T-helper 2 cell treated with Interferon-gamma antibody and Interleukin-4, amounts not matched to agents 5 μg/mL and 100 μg/mL, for 36 hours (primary cell): ENCODE data around the gene ACTN4.

ENCODE experiments used
- DNase-seq: peaks from one replicate; pipeline ENCODE4 v3.0.0; 2021; ENCODE audit warnings: low spot score
- H3K27ac Mint-ChIP-seq: one replicate; pipeline ENCODE4 v1.8.0; 2021; ENCODE audit warnings: mild to moderate bottlenecking, mixed read lengths
- H3K27me3 Mint-ChIP-seq: one replicate; pipeline ENCODE4 v1.8.0; 2021; ENCODE audit warnings: low read depth, mixed read lengths
- H3K36me3 Mint-ChIP-seq: one replicate; pipeline ENCODE4 v1.8.0; 2021; ENCODE audit warnings: low read depth, mixed read lengths
- H3K4me1 Mint-ChIP-seq: one replicate; pipeline ENCODE4 v1.8.0; 2021; ENCODE audit warnings: low read depth, mixed read lengths
- H3K4me3 Mint-ChIP-seq: one replicate; pipeline ENCODE4 v1.8.0; 2022; ENCODE audit warnings: mild to moderate bottlenecking, moderate library complexity, mixed read lengths
- H3K9me3 Mint-ChIP-seq: one replicate; pipeline ENCODE4 v1.8.0; 2021; ENCODE audit warnings: mixed read lengths

ACTN4 gene

GRCh38 chr19:38674388-38675171, 27.1 kb downstream of the ACTN4 start:
- DNase-seq, result no peak
- H3K9me3 Mint-ChIP-seq, result no peaks in the 10 kb centered on the region
- no peak overlapping the region for H3K4me3 Mint-ChIP-seq
- H3K27me3 Mint-ChIP-seq, result no peaks in the 10 kb centered on the region
- peak overlapping the region; percentile 22 for H3K27ac Mint-ChIP-seq
- H3K4me1 Mint-ChIP-seq, result peaks cover 65% of the 10 kb centered on the region
- peaks cover 28% of the 10 kb centered on the region for H3K36me3 Mint-ChIP-seq

GRCh38 chr19:38675611-38676010, 28.2 kb downstream of the ACTN4 start:
- no peaks in the 10 kb centered on the region for H3K9me3 Mint-ChIP-seq
- H3K4me1 Mint-ChIP-seq, result peaks cover 66% of the 10 kb centered on the region
- H3K27ac Mint-ChIP-seq, result no peak overlapping the region
- H3K27me3 Mint-ChIP-seq, result no peaks in the 10 kb centered on the region
- no peak for DNase-seq
- peaks cover 23% of the 10 kb centered on the region for H3K36me3 Mint-ChIP-seq
- H3K4me3 Mint-ChIP-seq, result peak overlapping the region; percentile 7

GRCh38 chr19:38676023-38676877, 28.8 kb downstream of the ACTN4 start:
- DNase-seq, result no peak
- Mint-ChIP-seq H3K36me3 (peaks cover 28% of the 10 kb centered on the region), H3K4me3 (no peak overlapping the region), H3K27me3 (no peaks in the 10 kb centered on the region), H3K4me1 (peaks cover 71% of the 10 kb centered on the region), H3K9me3 (no peaks in the 10 kb centered on the region), H3K27ac (peak overlapping the region; percentile 12)

- peaks cover 33% of the 10 kb centered on the region for H3K36me3 Mint-ChIP-seq
- no peak for DNase-seq
- no peaks in the 10 kb centered on the region for H3K9me3 Mint-ChIP-seq
- peaks cover 72% of the 10 kb centered on the region for H3K4me1 Mint-ChIP-seq
- peak overlapping the region; percentile 31 for H3K27ac Mint-ChIP-seq
- H3K27me3 Mint-ChIP-seq, result no peaks in the 10 kb centered on the region
- peak overlapping the region; percentile 39 for H3K4me3 Mint-ChIP-seq
These were observed 29.6 kb downstream of the ACTN4 start for GRCh38 chr19:38676878-38677646.

GRCh38 chr19:38678217-38678890, 30.9 kb downstream of the ACTN4 start:
- H3K36me3 Mint-ChIP-seq, result peaks cover 44% of the 10 kb centered on the region
- H3K4me1 Mint-ChIP-seq, result peaks cover 84% of the 10 kb centered on the region
- peak overlapping the region; percentile 51 for H3K27ac Mint-ChIP-seq
- H3K9me3 Mint-ChIP-seq, result peaks cover 5% of the 10 kb centered on the region
- H3K27me3 Mint-ChIP-seq, result no peaks in the 10 kb centered on the region
- no peak overlapping the region for H3K4me3 Mint-ChIP-seq
- no peak for DNase-seq

DNA sequence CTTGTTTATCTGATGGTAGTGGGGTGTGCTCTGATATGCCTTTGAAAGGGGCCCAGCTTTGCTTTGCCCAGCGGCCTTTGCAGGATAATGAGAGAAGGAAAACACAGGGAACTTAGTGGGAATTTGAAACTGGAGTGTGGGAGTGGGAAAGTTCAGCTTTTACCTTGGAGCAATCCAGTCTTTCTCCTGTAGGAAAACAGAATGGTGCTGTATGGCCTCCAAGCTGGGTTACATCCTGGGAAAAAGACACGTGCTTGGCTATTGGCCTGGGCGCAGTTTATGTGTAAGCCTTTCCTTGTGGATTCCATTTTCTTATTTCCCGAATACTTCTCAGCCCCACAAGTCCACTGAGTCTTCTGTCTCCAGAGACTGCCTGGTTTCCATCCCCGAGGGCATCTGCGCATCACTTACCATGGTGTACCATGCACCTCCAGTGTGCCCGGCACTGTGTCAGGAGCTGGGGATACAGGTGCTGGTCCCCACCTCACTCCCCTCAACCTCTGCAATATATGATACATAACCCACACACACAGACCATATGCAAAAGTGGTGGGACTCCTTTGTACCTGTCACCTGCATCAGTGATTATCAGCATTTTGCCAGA, 31.5 kb downstream of the ACTN4 start:
- no peak overlapping the region for H3K27ac Mint-ChIP-seq
- peaks cover 47% of the 10 kb centered on the region for H3K36me3 Mint-ChIP-seq
- peaks cover 88% of the 10 kb centered on the region for H3K4me1 Mint-ChIP-seq
- H3K4me3 Mint-ChIP-seq, result no peak overlapping the region
- no peak for DNase-seq
- H3K27me3 Mint-ChIP-seq, result no peaks in the 10 kb centered on the region
- H3K9me3 Mint-ChIP-seq, result peaks cover 5% of the 10 kb centered on the region

DNA sequence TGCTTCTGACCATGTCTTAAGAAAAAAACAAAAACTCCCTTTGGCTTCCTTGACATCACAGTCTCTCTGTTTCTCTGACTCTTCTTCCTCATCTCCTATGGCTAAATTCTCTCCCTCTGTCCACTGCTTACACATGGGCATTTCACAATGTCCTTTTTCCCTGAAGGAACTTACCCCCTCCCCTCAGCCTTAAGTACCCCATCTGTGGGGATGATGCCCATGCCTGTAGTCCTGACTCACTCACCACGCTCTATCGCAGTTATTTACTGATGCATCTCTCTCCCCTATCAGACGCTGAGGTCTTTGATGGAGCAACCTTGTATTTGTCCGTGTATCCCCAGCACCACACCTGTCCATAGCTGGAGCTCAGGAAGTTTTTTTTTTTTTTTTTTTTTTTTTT, 32.4 kb downstream of the ACTN4 start:
- Mint-ChIP-seq H3K4me1 (peaks cover 85% of the 10 kb centered on the region), H3K36me3 (peaks cover 46% of the 10 kb centered on the region), H3K9me3 (peaks cover 5% of the 10 kb centered on the region), H3K27me3 (no peaks in the 10 kb centered on the region), H3K27ac (peak overlapping the region; percentile 70), H3K4me3 (peak overlapping the region; percentile 20)
- DNase-seq, result no peak

- Mint-ChIP-seq H3K4me3 (peak overlapping the region; percentile 15), H3K36me3 (peaks cover 38% of the 10 kb centered on the region), H3K27me3 (no peaks in the 10 kb centered on the region), H3K9me3 (peaks cover 5% of the 10 kb centered on the region), H3K4me1 (peaks cover 87% of the 10 kb centered on the region), H3K27ac (peak overlapping the region; percentile 83)
- DNase-seq, result no peak
These were observed 34.9 kb downstream of the ACTN4 start for GRCh38 chr19:38682195-38682867.

- Mint-ChIP-seq H3K27me3 (no peaks in the 10 kb centered on the region), H3K4me3 (peak overlapping the region; percentile 55), H3K4me1 (peaks cover 87% of the 10 kb centered on the region), H3K36me3 (peaks cover 40% of the 10 kb centered on the region), H3K27ac (peak overlapping the region; percentile 83), H3K9me3 (peaks cover 5% of the 10 kb centered on the region)
- no peak for DNase-seq
These were observed 35.5 kb downstream of the ACTN4 start for GRCh38 chr19:38682872-38683392.

DNA sequence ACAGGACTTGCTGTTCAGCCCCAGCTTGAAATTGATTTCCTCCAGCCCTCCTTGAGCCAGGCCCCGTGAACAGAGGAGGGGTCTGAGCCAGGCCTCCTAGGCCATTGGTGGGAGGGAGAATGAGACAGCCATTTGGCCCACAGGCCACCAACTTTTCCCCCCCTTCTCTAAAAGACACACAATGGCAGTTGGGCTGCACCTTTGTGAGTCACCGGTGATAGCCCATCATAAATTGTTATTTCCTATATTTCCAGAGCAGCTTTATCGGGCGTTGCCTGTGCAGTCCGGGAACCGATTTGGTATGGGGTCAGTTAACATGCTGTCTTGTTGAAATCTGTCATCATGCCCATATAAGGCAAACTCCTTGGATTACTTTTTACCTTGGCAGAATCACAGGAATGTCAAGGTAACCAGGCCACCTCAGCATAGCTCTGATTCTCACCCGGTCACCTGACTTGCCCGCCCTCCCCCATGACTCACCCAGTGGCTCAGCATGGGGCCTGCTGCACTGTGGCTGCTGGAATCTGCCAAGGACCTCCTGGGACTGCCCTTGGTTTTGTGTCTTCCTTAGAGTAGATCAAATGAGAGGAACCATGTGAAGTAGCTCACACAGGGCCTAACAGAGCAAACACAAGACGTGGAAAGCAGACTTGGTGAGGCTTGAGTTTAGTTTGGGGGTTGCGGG, 36.1 kb downstream of the ACTN4 start:
- peaks cover 83% of the 10 kb centered on the region for H3K4me1 Mint-ChIP-seq
- H3K9me3 Mint-ChIP-seq, result peaks cover 5% of the 10 kb centered on the region
- H3K27ac Mint-ChIP-seq, result peak overlapping the region; percentile 83
- H3K36me3 Mint-ChIP-seq, result peaks cover 37% of the 10 kb centered on the region
- H3K4me3 Mint-ChIP-seq, result peak overlapping the region; percentile 55
- peak; percentile 53 for DNase-seq
- no peaks in the 10 kb centered on the region for H3K27me3 Mint-ChIP-seq

DNA sequence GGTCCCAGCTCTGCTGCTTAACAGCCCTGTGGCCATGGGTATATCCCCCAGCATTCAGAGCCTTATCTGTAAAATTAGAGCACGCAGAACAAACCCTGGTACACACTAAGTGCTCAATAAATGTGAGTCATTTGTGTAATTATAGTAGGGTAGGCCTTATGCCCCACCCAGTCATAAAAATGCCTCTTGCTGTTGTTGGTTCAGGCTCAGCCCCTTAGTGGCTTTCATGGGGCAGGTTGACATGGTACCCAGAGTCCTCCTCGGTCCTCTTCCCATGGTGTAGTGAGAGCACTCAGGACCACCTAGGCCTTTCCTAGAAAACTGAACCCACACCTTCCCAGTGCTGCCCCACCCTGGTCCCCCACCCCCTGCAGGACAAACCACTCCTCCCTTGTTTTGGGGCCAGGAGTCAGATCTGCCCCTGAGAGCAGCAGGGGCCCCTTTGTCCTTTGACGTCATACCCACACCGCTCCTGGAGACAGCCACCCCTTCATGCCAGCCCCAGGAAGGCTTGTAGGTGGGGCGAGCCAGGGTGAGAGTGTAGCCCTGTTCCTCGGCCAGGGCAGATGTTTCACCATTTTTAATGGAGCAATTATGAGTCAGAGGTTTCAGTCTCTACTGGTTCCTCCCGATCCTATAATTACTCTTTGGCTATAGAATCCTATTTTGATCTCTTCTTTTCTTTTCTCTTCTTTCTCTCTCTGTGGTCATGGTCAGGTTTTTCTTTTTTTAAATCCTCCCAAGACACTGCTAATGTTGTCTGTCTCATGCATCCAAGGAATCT, 36.8 kb downstream of the ACTN4 start:
- H3K27ac Mint-ChIP-seq, result peak overlapping the region; percentile 83
- peaks cover 41% of the 10 kb centered on the region for H3K36me3 Mint-ChIP-seq
- H3K4me1 Mint-ChIP-seq, result peaks cover 83% of the 10 kb centered on the region
- no peaks in the 10 kb centered on the region for H3K27me3 Mint-ChIP-seq
- H3K9me3 Mint-ChIP-seq, result peaks cover 5% of the 10 kb centered on the region
- H3K4me3 Mint-ChIP-seq, result peak overlapping the region; percentile 55
- DNase-seq, result no peak
